Measurements from ENCODE around the gene N4BP3.

N4BP3 gene

DNA sequence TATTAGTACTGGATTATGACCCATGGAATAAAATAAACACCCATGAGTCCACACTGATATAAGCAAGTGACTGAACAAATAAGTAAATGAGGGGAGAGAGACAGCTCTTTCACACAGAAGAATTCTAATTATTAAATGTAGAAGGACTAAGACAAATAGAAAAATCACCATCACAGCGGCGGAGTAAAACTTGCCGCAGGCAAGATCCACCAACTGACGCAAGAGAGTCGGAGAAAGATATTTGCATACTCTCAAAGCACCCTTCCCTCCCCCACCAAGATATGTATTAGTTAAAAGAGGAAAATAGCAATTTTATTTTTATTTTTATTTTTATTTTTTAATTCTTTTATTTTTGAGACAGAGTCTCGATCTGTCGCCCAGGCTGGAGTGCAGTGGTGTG is 14.6 kb upstream of the N4BP3 start:
- H3K27ac ChIP-seq (ENCODE audit: low read depth in 2 of 2, low read length in 2 of 2) = no peak overlapping the region
- no peaks in the 10 kb centered on the region for H3K36me3 ChIP-seq (ENCODE audit: control insufficient read depth in 2 of 2, insufficient read depth in 2 of 2, low read length in 2 of 2)
- H3K4me1 ChIP-seq (ENCODE audit: control insufficient read depth in 2 of 2, insufficient read depth in 2 of 2, low read length in 2 of 2) = no peaks in the 10 kb centered on the region
- no peaks in the 10 kb centered on the region for H3K9me3 ChIP-seq (ENCODE audit: control insufficient read depth in 2 of 2, low read length in 2 of 2)
- H3K9ac ChIP-seq (ENCODE audit: low read depth in 1 of 2, low read length in 2 of 2) = no peak overlapping the region
- H3K27me3 ChIP-seq (ENCODE audit: control insufficient read depth in 2 of 2, insufficient read depth in 2 of 2, low read length in 2 of 2) = no peaks in the 10 kb centered on the region
- no peak overlapping the region for H3K4me3 ChIP-seq (ENCODE audit: low read length in 2 of 2)

DNA sequence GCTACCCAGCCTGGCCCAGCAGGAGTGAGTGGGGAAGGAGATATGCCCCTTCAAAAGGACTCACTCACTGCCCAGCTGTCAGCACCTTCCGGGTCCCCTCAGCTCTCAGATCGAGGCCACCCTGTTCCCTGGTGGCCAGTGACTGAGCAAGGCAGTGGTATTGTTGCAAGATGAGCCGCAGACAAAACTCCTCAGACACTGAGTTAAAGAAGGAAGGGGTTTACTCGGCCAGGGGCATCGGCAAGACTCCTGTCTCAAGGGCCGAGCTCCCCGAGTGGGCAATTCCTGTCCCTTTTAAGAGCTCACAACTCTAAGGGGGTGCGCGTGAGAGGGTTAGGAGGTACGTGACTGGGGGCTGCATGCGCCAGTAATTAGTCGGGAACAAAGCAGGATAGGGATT is 9.7 kb upstream of the N4BP3 start:
- Histone ChIP-seq H3K9me3 (ENCODE audit: control insufficient read depth in 2 of 2, low read length in 2 of 2) (no peaks in the 10 kb centered on the region), H3K4me1 (ENCODE audit: control insufficient read depth in 2 of 2, insufficient read depth in 2 of 2, low read length in 2 of 2) (peaks cover 5 to 13% of the 10 kb centered on the region in 2 donors), H3K36me3 (ENCODE audit: control insufficient read depth in 2 of 2, insufficient read depth in 2 of 2, low read length in 2 of 2) (no peaks in the 10 kb centered on the region), H3K4me3 (ENCODE audit: low read length in 2 of 2) (no peak overlapping the region), H3K27me3 (ENCODE audit: control insufficient read depth in 2 of 2, insufficient read depth in 2 of 2, low read length in 2 of 2) (no peaks in the 10 kb centered on the region), H3K27ac (ENCODE audit: low read depth in 2 of 2, low read length in 2 of 2) (no peak overlapping the region), H3K9ac (ENCODE audit: low read depth in 1 of 2, low read length in 2 of 2) (no peak overlapping the region)

DNA sequence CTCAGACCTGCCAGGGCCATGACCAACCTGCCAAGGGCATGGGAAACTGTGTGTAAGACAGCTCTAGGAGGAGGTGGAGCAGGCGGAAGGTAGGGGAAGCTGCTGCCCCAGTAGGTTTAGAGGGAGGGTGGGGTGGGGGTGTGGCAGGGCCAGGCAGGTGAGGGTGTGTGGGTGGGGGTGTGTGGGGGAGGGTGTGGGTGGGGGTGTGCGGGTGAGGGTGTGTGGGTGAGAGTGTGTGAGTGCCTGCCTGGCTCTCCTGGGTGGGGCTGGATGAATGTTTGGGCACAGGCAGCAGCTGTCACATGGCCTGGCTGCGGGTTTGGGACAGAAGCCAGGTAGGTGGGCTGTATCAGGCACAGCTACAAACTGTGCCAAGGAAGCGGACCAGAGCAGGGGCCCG is 8.8 kb upstream of the N4BP3 start:
- no peaks in the 10 kb centered on the region for H3K36me3 ChIP-seq (ENCODE audit: control insufficient read depth in 2 of 2, insufficient read depth in 2 of 2, low read length in 2 of 2)
- no peak overlapping the region for H3K4me3 ChIP-seq (ENCODE audit: low read length in 2 of 2)
- H3K9me3 ChIP-seq (ENCODE audit: control insufficient read depth in 2 of 2, low read length in 2 of 2) = no peaks in the 10 kb centered on the region
- H3K4me1 ChIP-seq (ENCODE audit: control insufficient read depth in 2 of 2, insufficient read depth in 2 of 2, low read length in 2 of 2) = peaks cover 10 to 20% of the 10 kb centered on the region in 2 donors
- no peak overlapping the region for H3K9ac ChIP-seq (ENCODE audit: low read depth in 1 of 2, low read length in 2 of 2)
- peak overlapping the region; percentile 22 to 38 for H3K27ac ChIP-seq (ENCODE audit: low read depth in 2 of 2, low read length in 2 of 2)
- no peaks in the 10 kb centered on the region for H3K27me3 ChIP-seq (ENCODE audit: control insufficient read depth in 2 of 2, insufficient read depth in 2 of 2, low read length in 2 of 2)

DNA sequence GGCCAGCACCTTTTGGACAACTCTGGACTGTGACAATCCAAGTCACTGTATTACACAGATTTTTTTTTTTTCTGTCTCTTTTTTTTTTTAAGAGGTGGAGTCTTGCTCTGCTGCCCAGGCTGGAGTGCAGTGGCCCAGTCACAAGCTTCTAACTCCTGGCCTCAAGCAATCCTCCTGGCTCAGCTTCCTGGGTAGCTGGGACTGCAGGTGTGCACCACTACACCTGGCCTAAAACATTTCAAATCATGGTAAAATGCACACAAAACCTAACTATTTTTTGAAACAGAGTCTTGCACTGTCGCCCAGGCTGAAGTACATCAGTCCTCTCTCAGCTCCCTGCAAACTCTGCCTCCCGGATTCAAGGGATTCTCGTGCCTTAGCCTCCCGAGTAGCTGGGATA is 7.2 kb upstream of the N4BP3 start:
- Histone ChIP-seq H3K27me3 (ENCODE audit: control insufficient read depth in 2 of 2, insufficient read depth in 2 of 2, low read length in 2 of 2) (no peaks in the 10 kb centered on the region), H3K4me1 (ENCODE audit: control insufficient read depth in 2 of 2, insufficient read depth in 2 of 2, low read length in 2 of 2) (peaks cover 10 to 20% of the 10 kb centered on the region in 2 donors), H3K27ac (ENCODE audit: low read depth in 2 of 2, low read length in 2 of 2) (no peak overlapping the region), H3K9me3 (ENCODE audit: control insufficient read depth in 2 of 2, low read length in 2 of 2) (no peaks in the 10 kb centered on the region), H3K36me3 (ENCODE audit: control insufficient read depth in 2 of 2, insufficient read depth in 2 of 2, low read length in 2 of 2) (no peaks in the 10 kb centered on the region), H3K9ac (ENCODE audit: low read depth in 1 of 2, low read length in 2 of 2) (no peak overlapping the region), H3K4me3 (ENCODE audit: low read length in 2 of 2) (no peak overlapping the region)

DNA sequence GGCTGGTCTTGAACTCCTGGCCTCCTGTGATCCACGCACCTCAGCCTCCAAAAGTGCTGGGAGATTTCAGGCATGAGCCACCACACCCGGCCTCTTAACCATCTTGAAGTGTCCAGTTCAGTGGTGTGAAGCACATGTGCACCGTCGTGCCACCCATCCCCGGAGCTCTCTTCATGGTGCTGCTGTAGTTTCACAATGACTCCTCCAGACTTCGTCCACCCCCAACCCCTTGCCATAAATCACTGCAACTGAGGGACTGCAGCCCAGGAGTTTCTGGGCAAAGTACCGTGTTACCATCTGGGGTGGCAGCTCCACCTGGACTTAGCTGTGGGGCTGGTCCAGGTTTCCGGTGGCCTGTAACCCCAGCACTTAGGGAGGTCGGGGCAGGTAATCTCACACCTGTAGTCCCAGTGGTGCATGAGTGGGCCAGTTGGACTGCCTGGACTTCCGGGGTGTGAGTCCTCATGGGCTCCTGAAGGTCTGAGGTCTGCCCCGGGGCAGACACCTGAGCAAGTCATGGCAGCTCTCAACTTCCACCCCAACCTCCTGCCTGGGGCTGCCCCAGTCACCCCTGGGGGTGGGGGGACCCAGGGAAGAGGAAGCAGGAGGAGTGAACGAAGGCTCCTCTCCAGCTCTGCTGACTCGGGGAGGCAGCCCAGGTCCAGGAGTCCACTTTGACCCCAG is 6.6 kb upstream of the N4BP3 start:
- H3K9me3 ChIP-seq (ENCODE audit: control insufficient read depth in 2 of 2, low read length in 2 of 2) = no peaks in the 10 kb centered on the region
- H3K4me3 ChIP-seq (ENCODE audit: low read length in 2 of 2) = no peak overlapping the region
- H3K36me3 ChIP-seq (ENCODE audit: control insufficient read depth in 2 of 2, insufficient read depth in 2 of 2, low read length in 2 of 2) = no peaks in the 10 kb centered on the region
- peaks cover 10 to 20% of the 10 kb centered on the region in 2 donors for H3K4me1 ChIP-seq (ENCODE audit: control insufficient read depth in 2 of 2, insufficient read depth in 2 of 2, low read length in 2 of 2)
- H3K27ac ChIP-seq (ENCODE audit: low read depth in 2 of 2, low read length in 2 of 2) = no peak overlapping the region
- no peak overlapping the region for H3K9ac ChIP-seq (ENCODE audit: low read depth in 1 of 2, low read length in 2 of 2)
- no peaks in the 10 kb centered on the region for H3K27me3 ChIP-seq (ENCODE audit: control insufficient read depth in 2 of 2, insufficient read depth in 2 of 2, low read length in 2 of 2)

DNA sequence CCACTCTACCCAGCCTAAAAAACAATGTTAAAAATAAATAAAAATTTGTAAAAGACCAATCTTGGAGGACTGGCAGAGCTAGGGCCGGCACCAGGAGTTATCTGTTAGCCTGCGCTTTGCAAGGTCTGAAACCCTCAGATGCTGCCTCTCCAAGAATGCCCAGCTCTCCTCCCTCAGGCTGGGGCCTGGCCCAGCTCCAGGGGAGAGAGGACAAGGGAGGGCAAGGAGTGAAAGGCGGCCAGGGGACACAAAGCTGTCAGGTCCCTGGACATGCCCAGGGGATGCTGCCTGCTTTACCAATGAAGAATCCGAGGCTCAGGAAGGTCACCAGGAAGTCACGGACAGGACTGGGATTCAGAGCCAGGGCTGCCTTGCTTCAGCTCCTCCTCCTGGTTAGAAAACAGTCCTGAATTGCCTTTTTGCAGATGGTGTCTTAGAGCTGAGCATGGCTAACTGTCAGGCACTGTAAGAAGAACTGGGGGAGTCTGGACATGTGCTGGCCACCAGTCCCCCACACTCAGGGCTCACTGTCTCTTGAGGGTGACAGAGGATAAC is 5.5 kb upstream of the N4BP3 start:
- no peaks in the 10 kb centered on the region for H3K36me3 ChIP-seq (ENCODE audit: control insufficient read depth in 2 of 2, insufficient read depth in 2 of 2, low read length in 2 of 2)

DNA sequence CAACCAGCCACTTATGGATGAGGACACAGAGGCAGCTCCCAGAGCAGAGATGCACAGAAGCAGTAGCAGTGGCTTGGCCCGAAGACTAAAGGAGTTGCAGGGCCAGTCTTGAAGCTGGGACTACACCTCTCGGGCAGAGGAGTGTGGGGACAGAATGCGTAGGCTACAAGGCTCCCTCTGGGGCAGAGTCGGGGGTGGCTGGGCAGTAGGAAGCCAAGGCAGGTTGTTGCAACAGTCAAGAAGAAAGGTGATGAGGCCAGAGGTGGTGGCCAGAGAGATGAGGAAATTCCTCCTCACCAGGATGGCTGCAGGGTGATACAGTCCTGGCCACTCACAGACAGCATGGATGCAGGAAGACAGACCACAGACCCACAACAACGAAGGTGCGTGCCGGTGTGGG is 4.9 kb upstream of the N4BP3 start:
- no peak overlapping the region for H3K4me3 ChIP-seq (ENCODE audit: low read length in 2 of 2)

More for the DNA sequence above, 5.5 kb upstream of the N4BP3 start:
- peaks cover 10 to 20% of the 10 kb centered on the region in 2 donors for H3K4me1 ChIP-seq (ENCODE audit: control insufficient read depth in 2 of 2, insufficient read depth in 2 of 2, low read length in 2 of 2)
- no peak overlapping the region for H3K27ac ChIP-seq (ENCODE audit: low read depth in 2 of 2, low read length in 2 of 2)
- no peak overlapping the region for H3K9ac ChIP-seq (ENCODE audit: low read depth in 1 of 2, low read length in 2 of 2)
- no peaks in the 10 kb centered on the region for H3K9me3 ChIP-seq (ENCODE audit: control insufficient read depth in 2 of 2, low read length in 2 of 2)
- no peak overlapping the region for H3K4me3 ChIP-seq (ENCODE audit: low read length in 2 of 2)
- H3K27me3 ChIP-seq (ENCODE audit: control insufficient read depth in 2 of 2, insufficient read depth in 2 of 2, low read length in 2 of 2) = no peaks in the 10 kb centered on the region

DNA sequence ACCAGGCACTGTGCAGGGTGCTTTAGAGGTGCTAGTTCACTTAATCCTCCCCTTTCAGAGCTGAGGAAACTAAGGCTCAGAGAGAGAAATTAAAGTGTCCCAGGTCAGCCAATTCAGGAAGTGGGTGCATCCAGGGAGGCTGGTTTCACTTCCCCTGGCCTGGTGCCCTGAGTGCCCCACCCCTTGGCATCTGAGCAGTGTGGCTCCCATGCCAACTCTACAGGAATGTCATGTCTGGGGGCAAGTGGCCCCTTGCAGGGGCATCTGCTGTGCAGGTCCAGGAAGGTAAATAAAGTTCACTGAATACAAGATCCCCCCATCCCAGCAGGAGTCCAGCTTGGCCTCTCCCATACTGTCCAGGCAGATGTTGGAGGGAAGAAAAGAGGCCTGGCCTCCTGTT is 4.4 kb upstream of the N4BP3 start:
- H3K9ac ChIP-seq (ENCODE audit: low read depth in 1 of 2, low read length in 2 of 2) = no peak overlapping the region
- peak overlapping the region in 1 of 2 donors; percentile 5 for H3K27ac ChIP-seq (ENCODE audit: low read depth in 2 of 2, low read length in 2 of 2)
- H3K36me3 ChIP-seq (ENCODE audit: control insufficient read depth in 2 of 2, insufficient read depth in 2 of 2, low read length in 2 of 2) = no peaks in the 10 kb centered on the region
- H3K9me3 ChIP-seq (ENCODE audit: control insufficient read depth in 2 of 2, low read length in 2 of 2) = no peaks in the 10 kb centered on the region
- H3K27me3 ChIP-seq (ENCODE audit: control insufficient read depth in 2 of 2, insufficient read depth in 2 of 2, low read length in 2 of 2) = no peaks in the 10 kb centered on the region
- H3K4me1 ChIP-seq (ENCODE audit: control insufficient read depth in 2 of 2, insufficient read depth in 2 of 2, low read length in 2 of 2) = peaks cover 11 to 20% of the 10 kb centered on the region in 2 donors
- no peak overlapping the region for H3K4me3 ChIP-seq (ENCODE audit: low read length in 2 of 2)

More for the DNA sequence above, 4.9 kb upstream of the N4BP3 start:
- H3K27me3 ChIP-seq (ENCODE audit: control insufficient read depth in 2 of 2, insufficient read depth in 2 of 2, low read length in 2 of 2) = no peaks in the 10 kb centered on the region
- H3K9me3 ChIP-seq (ENCODE audit: control insufficient read depth in 2 of 2, low read length in 2 of 2) = no peaks in the 10 kb centered on the region
- no peak overlapping the region for H3K9ac ChIP-seq (ENCODE audit: low read depth in 1 of 2, low read length in 2 of 2)
- peak overlapping the region in 1 of 2 donors; percentile 5 for H3K27ac ChIP-seq (ENCODE audit: low read depth in 2 of 2, low read length in 2 of 2)
- H3K4me1 ChIP-seq (ENCODE audit: control insufficient read depth in 2 of 2, insufficient read depth in 2 of 2, low read length in 2 of 2) = peaks cover 10 to 20% of the 10 kb centered on the region in 2 donors
- no peaks in the 10 kb centered on the region for H3K36me3 ChIP-seq (ENCODE audit: control insufficient read depth in 2 of 2, insufficient read depth in 2 of 2, low read length in 2 of 2)

DNA sequence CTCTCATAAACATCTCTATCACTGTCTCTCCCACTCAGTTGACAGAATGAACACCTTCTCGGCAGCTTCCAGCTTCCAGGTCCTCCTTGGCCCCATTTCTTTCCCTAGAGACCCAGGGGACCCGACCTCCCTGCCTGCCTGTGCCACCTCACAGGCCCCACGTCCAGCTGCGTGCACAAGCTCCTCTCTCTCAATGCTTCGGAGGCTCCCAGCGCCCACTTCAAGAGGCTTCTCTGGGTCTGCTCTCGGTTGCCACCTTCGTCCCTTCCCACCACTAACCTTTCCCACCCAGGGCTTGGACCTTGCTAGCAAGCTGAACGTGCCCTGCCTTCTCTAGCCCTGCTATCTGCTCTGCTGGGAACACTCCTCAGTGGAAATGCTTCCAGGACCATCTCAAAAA is 2.8 kb upstream of the N4BP3 start:
- Histone ChIP-seq H3K9me3 (ENCODE audit: control insufficient read depth in 2 of 2, low read length in 2 of 2) (no peaks in the 10 kb centered on the region), H3K27ac (ENCODE audit: low read depth in 2 of 2, low read length in 2 of 2) (no peak overlapping the region), H3K4me3 (ENCODE audit: low read length in 2 of 2) (no peak overlapping the region), H3K27me3 (ENCODE audit: control insufficient read depth in 2 of 2, insufficient read depth in 2 of 2, low read length in 2 of 2) (peaks cover 0 to 9% of the 10 kb centered on the region in 2 donors), H3K9ac (ENCODE audit: low read depth in 1 of 2, low read length in 2 of 2) (no peak overlapping the region), H3K4me1 (ENCODE audit: control insufficient read depth in 2 of 2, insufficient read depth in 2 of 2, low read length in 2 of 2) (peaks cover 18% of the 10 kb centered on the region in 2 donors), H3K36me3 (ENCODE audit: control insufficient read depth in 2 of 2, insufficient read depth in 2 of 2, low read length in 2 of 2) (no peaks in the 10 kb centered on the region)

DNA sequence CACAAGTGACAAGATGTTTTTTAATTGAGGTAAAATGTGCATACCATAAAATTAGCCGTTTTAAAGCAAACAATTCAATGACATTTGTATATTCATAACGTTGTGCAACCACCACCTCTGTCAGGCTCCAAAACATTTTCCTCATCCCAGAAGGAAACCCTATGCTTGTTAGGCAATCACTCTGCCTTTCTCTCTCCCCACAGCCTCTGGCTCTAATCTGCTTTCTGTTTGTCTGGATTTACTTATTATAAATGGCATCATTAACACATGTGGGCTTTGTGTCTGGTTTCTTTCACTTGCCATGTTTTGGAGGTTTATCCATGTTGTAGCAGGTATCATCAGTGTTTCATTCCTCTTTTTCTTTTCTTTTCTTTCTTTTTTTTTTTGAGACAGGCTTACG is 1.4 kb upstream of the N4BP3 start:
- no peak overlapping the region for H3K9ac ChIP-seq (ENCODE audit: low read depth in 1 of 2, low read length in 2 of 2)
- peaks cover 20 to 27% of the 10 kb centered on the region in 2 donors for H3K4me1 ChIP-seq (ENCODE audit: control insufficient read depth in 2 of 2, insufficient read depth in 2 of 2, low read length in 2 of 2)
- H3K4me3 ChIP-seq (ENCODE audit: low read length in 2 of 2) = no peak overlapping the region
- H3K36me3 ChIP-seq (ENCODE audit: control insufficient read depth in 2 of 2, insufficient read depth in 2 of 2, low read length in 2 of 2) = no peaks in the 10 kb centered on the region
- H3K27me3 ChIP-seq (ENCODE audit: control insufficient read depth in 2 of 2, insufficient read depth in 2 of 2, low read length in 2 of 2) = peaks cover 2 to 19% of the 10 kb centered on the region in 2 donors
- no peak overlapping the region for H3K27ac ChIP-seq (ENCODE audit: low read depth in 2 of 2, low read length in 2 of 2)
- no peaks in the 10 kb centered on the region for H3K9me3 ChIP-seq (ENCODE audit: control insufficient read depth in 2 of 2, low read length in 2 of 2)

Data from mucosa of rectum (tissue), 2 donors.